NCI-H1105 (cell line): Measurements from ENCODE around the gene MINDY4.
"Not testable (repeated sequence)": the region's sequence is repeated elsewhere in the genome, so short reads cannot be mapped to it uniquely, and the experiment has no call there.

Source experiments
- DNase-seq: peaks from one replicate; lab custom pipeline; 2025; lab: John Stamatoyannopoulos, UW

MINDY4 gene

DNA sequence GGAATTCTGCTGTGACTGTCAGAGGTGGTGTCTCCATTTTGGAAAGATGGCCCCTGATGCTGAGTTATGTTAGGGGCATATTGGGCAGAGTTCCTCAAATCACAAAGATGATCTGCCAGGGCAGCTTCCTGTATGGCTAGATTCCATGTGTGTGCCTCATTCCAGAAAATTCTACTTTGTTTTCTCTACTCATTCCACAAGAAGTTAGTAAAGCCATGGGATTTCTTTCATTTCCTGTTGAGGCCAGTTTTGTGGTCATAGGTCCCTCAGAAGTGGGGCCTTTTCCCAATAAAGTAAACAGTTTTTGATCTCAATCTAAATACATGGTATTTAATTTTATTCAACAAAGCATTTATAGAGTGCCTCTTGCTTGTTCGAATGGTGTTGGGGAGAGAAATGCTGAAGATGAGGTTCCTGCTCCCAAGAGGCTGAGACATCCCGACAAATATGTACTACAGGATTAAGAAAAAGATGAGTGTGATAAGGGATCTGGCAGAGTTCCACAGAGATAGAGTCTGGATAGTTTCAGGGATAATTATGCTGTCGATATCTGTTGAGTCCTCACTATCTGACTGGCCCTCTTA is 33.0 kb downstream of the MINDY4 start:
- no peak for DNase-seq

DNA sequence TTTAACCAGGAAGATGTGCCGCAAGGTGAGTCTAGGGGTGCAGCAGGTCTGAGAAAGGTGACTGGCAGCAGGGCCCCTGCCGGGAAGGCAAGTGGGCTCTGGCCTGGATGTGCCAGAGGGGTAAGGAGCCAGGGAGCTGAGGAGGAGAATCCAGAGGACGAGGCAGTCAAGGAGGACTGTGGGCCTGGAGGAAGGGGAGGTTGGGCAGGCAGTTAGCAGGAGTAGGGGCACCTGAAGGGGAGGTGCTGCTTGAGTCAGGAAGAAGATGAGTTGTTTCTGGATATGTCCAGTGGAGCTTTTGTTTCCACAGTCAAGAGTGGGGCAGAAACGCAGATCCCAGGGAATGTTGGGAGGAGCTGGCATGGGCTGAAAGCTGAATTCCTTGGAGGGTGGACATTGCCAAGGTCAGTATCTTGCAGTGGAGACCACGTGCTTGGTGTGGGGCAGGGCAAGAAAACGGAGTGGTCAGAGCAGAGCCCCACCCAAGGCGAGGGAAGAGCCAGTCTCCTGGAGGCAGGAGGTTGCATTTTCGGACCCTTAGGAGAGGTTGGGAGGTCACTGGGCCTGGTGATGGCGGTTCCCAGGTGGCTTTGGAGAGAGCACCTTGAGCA is 34.0 kb downstream of the MINDY4 start:
- no peak for DNase-seq

DNA sequence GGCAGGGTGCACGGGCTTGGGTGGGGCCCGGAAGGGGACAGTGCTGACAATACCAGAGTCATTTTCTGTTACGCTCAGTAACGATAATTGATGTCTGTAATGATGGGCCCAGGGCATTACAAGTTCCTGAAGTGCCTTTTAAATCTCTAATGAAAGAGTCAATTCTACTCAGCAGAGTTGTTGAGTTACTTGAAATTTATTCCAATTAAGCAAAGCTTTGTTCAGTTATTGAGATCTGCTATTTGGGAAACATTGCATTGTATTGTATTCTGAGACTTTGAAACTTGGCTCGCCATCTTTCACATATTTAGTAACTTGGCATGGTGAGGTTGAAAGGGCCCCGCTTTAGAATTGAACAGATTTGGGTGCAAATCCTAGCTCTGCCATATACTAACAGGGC is 34.7 kb downstream of the MINDY4 start:
- DNase-seq: no peak

DNA sequence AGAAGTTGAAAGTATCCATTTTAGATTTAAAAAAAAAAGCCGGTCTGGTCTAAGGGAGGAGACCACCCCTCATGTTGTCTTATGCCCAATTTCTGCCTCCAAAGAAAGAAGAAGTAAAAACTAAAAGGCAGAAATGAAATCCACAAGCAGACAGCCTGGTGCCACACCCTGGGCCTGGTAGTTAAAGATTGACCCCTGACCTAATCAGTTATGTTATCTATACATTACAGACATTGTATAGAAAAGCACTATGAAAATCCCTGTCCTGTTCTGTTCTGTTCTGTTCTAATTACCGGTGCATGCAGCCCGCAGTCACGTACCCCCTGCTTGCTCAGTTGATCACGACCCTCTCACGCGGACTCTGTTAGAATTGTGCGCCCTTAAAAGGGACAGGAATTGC is 36.3 kb downstream of the MINDY4 start:
- DNase-seq: not testable (repeated sequence)

DNA sequence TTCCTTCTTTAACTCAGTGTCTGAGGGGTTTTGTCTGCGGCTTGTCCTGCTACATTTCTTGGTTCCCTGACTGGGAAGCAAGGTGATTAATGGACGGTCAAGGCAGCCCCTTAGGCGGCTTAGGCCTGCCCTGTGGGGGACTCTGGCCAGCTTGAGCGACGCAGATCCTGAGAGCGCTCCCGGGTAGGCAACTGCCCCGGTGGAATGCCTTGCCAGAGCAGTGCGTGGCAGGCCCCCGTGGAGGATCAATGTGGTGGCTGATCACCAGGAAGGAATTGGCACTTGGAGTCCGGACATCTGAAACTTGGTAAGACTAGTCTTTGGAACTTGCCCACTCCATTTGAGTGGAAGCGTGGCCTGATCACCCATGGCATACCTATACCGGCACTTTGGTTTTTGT is 36.7 kb downstream of the MINDY4 start:
- DNase-seq: not testable (repeated sequence)

DNA sequence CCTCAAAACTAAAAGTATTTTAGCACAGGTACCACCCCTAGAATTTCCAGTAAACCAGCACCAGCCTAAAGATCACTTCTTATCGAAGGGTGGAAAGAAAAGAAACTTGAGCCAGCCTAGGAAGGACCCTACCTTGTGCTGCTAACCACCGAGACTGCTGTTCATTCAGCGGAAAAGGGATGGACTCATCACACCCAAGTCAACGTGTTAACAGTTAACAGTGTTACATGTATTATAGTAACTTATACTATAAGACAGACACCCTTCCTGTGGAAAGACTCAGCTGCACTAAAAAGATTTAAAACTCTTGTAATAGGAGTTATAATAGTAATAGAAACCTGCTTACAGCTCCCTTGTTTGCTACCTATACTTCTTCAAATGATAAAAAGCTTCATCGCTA is 39.8 kb downstream of the MINDY4 start:
- no peak for DNase-seq

DNA sequence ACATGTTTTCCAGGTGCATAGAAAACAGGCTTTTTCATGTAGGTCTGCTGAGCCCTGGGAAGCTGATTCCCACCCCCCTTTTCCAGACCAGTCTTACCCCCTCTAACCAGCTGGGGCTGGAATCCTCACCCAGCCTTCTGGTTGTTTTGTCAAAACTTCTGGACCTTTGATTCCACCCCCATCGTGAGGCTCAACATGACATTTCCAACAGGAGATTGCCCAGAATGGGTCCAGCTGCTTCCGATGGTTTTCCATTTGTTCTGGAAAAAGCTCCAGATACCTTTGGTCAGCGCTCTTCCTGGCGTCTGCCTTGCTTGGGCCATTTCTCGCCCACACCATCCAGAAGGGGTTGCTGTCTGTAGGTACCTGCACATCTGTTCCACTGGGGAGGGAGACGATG is 41.5 kb downstream of the MINDY4 start:
- DNase-seq: no peak

DNA sequence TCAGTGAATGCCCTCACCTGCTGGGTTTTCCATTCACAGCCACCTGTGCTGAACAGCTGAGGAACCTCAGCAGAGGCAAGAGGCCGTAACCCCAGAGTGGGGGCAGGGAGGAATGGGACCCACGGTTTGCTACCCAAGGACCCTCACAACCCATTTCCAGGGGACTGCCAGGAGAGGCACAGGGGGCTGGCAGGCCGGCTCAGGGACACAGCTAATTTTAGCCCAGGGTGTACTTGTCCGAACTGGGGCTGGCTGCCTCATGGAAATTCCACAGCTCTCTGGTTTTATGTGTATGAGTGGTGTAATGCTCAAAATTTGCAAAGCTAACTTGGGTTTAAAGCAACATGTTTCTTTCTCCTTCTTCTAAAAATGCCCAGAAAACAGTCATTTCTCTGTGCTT is 42.2 kb downstream of the MINDY4 start:
- no peak for DNase-seq

DNA sequence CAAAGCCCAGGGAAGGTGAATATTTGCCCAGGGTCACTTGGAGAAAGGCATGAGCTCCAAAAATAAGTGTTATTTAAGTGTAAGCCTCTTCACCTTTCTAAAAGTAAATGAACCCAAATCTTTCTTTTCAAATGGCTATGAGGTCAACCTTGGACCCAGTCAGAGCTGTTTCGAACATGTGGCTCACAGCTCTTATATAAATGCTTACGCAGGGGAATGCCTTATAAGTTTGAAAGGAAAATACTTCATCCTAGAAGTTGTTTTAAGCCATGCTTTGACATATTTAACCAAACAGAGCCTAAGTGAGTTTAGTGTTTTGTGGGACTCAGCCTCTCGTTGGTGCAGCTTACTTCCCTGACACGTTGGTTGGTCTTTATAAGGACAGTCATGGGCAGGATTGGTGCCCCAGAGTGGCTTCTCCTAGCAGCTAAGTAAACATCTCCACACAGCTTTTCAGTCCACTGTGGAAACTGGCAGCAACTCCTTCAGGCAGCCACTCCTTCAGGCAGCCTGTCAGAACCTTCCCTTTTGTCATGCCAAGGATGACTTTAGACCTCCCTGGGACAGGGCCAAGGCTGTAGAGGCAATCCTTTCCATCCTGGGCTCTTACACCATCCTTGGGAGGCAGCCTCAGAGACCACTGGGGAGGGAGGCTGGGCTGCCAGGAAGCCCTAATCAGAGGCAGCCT is 43.6 kb downstream of the MINDY4 start:
- DNase-seq: no peak

DNA sequence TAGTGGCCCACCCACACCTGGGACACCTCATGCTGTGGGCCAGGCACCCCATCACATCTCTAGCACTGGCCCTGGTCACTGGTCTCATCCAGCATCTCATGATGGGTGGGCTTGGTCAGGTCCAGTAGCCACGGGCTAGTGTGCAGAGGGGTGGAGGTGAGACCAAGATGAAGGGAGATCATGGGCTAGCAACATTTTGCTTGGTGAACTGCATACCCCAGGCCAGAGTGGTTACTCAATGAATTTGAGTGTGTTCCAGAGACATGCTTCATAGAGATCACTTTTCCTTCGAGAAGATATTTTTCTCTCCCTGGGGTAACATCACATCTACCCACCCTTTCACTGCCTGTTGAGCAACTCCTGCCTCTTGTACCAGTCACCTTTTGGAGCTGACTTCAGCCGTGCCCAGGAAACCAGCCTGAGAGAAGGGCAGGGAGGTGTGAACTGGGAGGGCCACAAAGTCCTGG is 44.2 kb downstream of the MINDY4 start:
- no peak for DNase-seq

DNA sequence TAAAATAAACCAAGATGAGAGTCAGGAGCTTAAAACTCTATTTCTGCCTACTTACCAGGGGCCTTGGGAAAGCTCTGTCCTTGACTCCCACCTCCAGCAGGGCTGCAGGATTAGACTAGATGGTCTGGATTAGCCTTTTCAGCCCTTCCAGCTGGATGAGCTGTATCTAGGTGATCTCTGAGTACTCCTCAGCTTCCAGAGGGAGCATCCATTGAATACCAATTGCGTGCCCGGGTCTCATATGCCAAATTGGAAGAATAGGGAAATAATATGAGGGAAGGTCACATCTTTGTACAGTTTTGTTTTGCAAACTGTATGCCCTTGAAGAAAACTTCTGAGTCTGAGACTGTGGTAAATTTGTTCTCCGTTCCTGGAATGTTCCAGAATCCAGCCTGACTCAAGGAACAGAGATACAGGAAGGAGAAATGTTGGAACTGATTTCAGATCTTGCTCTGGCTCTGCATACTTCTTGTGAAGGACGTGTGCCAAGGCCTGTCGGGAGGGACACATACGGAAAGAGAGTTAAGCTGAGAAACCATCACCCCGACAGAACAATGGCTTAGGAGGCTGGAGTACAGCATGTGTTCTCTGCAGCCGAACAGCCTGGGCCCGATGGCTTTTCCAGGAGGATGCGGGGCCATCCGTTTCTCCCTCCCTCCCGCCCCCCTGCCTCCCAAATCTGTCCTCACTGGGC is 44.9 kb downstream of the MINDY4 start:
- DNase-seq: no peak

DNA sequence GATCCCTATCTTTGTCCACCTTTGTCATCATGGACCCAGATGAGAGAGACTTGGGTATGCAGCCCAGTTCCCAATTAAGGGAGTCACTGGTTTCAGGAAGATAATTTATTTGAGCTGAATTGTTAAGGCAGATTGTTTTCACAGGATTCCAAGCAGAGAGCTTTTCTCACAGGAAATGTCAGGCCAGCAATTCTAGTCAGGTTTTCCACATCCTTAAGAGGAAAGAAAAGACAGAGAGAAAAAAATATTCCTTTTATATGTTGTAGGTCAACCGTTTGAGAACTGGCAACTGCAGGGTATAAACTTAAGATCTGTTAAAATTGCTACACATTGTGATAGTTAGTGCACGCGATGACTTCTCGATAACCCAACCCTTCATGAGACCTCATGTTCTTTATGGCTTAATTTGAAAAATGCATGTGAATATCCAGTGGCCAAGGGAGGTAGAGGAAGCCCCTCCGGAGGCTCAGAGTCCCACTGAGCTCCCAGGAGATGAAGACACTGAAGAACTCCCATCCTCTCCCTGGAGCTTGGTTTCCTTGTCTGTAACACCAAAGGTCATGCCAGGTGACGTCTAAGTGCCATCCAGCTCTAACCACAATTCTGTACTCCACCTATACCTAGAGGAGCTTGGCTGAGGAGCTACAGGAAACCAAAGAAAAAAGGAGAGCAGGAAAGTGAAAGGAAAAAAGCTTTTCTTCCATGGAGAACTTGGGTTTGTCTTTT is 45.6 kb downstream of the MINDY4 start:
- no peak for DNase-seq

DNA sequence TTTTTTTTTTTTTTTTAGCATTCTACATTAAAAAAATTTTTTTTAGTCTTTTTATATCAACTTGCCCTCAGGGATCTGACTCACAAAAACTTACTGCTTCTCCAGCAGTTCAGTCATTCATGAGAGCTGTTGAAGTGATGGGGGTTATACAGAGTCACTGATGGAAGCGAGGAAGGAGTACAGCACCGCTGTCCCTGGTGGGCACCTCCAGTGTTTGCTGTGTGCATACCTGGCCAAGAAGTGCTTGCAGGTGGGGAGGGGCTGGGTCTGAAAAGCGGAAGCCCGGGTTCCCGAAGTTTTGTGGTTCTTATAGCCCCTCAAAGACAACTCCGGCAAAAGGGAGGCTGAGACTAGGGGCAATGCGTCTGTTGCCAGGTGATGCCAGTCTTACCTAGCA is 46.2 kb downstream of the MINDY4 start:
- DNase-seq: no peak

DNA sequence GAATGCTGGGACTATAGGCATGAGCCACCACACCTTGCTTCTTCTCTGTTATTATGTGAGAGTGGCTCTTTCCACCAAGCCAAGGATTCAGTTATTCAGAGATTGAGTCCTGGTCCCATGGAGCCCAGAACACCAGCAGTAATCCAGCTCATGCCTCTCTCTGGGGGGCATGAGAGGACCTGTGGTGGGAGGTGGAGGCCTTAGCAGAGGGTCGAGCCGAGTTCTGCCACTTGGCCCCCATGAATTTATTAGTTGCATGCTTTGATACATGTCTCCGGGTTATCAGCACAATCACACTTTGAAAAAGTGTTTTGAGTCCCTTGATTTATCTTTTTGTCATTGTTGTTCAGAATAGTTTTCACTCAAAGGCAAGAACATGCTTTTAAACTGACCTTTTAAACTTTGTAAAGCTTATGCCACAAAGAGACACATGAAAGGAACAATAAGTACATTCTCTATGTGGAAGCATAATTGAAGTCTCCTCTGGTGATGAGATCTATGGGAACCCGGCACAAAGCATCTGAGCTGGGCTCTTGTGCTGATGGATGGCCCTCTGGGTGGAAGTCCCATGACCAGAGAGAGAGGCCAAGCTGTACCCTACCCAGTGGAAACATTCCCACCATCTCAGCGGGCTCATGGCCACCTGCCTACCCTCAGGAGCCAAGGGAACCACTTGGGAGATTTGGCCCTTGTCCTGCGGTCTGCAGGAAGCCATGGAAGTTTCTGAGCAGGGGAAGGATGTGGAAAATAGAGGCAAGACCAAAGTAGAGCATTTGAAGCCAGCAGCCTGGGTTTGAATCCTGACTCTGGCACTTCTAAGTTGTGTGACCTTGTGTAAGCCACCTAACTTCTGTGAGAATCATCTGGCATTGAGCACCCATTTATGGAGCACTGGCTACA is 53.9 kb downstream of the MINDY4 start:
- no peak for DNase-seq

DNA sequence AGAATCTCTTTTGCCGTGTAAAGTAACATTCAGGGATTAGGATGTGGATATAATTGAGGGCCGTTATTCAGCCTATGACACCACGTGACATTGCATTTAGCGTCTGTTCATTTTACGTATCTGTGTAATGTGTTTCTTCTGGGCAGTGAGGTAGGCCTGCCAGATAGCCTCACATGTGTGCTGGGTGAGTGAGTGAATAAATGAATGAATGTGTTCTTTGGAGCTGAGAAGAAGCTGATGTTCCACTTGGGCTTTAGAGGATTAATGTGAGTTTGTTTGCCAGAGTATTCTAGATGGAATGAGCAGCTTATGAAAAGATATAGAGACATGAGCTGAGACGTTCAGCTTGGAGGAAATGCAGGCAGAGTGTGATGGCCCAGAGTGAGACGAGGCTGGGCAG is 55.0 kb downstream of the MINDY4 start:
- DNase-seq: no peak

DNA sequence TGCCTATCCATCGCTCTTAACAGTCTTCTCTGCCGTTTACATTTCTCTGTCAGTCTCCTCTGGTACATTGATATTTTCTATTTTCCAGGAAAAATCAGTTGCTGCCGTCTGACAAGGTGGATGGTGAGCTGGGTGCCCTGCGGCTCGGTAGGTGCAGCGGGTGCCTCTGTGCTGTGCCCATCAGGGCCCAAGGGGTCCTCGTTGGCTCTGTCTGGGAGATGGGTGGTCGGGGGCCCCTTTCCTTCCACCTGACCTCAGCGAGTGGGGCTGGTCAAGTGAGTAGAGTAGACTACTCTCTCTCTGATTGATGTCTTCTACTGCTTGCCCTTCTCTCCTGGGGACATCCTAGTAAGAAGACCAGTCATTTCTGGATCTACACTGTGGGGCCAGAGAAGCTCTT is 57.4 kb downstream of the MINDY4 start:
- DNase-seq: no peak

DNA sequence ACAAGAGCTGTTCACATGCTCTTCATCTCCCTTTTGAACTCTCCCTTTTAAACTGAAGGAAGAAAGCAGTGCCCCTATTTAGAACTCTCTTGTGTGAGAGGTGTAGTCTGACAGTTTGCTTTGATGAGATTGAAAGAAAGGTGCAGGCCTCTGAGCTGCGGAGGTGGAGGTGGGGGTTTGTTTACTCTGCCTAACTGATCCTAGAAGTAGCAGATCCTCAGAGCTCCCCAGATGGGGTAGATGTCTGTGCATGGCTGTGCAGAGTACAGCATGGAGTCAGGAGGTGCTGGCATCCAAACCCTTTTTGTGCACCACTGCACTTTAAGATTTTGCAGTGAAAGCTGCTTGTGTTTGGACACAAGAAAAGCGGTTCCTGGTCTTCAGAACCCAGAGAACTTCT is 58.3 kb downstream of the MINDY4 start:
- no peak for DNase-seq

DNA sequence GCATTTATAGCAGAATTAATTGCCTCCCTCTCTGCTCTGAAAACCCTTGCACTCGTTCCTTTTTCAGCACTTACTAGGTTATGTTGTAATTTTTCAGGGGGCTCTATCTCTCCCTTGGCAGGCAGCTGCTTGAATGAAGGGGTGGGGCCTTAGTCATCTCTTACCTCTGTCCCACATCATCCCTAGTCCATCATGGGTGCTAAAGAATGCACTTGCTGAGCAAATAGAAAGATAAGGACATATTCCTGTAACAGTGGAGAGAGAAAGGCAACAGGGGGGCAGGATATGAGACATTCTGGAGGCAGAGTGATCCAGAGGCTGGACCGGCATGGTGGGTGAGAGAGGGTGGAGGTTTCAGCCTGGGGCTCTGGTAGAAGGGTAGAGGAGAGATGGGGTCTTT is 60.0 kb downstream of the MINDY4 start:
- no peak for DNase-seq

DNA sequence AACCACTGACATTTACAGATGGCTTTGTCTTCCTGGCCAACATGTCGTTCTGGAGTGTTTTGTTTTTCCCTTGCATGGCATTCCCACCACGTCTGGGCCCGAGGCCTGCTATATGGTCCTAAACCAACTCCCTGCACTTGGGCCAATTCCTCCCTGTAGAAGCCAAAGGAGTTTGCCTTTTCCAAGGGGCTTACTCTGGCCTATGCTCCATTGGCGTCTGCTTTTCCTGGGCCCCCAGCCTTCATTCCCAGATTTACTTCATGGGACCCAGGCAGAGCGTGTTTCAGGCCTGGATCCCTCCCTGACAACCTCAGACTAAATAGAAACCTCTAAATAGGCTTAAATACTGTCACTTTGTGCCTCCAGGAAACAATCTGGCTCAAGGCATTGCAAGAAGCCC is 60.7 kb downstream of the MINDY4 start:
- DNase-seq: no peak

DNA sequence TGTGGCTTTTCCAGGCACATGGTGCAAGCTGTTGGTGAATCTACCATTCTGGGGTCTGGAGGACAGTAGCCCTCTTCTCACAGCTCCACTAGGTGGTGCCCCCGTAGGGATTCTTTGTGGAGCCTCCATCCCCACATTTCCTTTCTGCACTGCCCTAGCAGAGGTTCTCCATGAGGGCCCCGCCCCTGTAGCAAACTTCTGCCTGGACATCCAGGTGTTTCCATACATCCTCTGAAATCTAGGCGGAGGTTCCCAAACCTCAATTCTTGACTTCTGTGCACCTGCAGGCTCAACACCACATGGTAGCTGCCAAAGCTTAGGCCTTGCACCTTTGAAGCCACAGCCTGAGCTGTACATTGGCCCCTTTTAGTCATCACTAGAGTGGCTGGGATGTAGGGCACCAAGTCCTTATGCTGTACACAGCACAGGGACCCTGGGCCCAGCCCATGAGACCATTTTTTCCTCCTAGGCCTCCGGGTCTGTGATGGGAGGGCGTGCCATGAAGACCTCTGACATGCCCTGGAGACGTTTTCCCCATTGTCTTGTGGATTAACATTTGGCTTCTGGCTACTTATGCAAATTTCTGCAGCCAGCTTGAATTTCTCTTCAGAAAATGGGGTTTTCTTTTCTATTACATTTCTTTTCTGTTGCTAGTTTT is 62.9 kb downstream of the MINDY4 start:
- DNase-seq: not testable (repeated sequence)

DNA sequence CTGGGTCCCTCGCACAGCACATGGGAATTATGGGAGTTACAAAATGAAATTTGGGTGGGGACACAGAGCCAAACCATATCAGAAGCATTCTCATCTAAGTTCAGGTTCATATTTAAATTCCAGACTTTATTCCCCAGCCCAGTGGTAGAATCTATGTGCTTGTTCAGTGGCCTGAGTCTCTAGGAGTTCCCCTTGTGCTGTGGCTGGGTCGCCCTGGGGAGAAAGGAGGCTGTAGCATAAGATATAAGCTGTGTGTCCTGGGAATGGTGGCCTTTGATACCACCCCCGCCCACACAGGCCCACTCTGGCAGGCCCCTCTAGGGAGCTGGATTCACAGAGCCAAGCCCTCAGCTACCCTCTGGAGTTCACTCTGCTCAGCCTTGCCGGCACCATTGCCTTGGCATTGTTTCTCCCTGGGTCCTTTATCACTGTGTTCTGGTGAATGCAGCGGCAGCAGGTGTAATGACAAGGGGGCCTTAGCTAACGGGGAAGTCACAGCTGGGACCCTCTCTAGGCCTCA is 64.2 kb downstream of the MINDY4 start:
- no peak for DNase-seq
